Neural crest cell (in vitro differentiated cells): ENCODE measurements around the gene ANTXRL. TPM values are rescaled to one million over a fixed set of nuclear protein-coding genes. Genes with fewer than 3 reads are reported as not detected.
"Not testable (repeated sequence)": the region's sequence is repeated elsewhere in the genome, so short reads cannot be mapped to it uniquely, and the experiment has no call there.

Experiments used
- DNase-seq: peaks from one replicate; pipeline ENCODE4 v3.0.0; 2021; ENCODE audit warnings: low read depth, mixed read lengths, low spot score
- H3K27ac Mint-ChIP-seq: one replicate; pipeline ENCODE4 v1.8.0; 2021; ENCODE audit warnings: mild to moderate bottlenecking, mixed read lengths; ENCODE audit not compliant: unreplicated experiment
- H3K27me3 Mint-ChIP-seq: 2 replicates; pipeline ENCODE4 v1.8.0; 2021; ENCODE audit warnings: low read depth, mild to moderate bottlenecking, mixed read lengths
- H3K36me3 Mint-ChIP-seq: 2 replicates; pipeline ENCODE4 v1.8.0; 2021; ENCODE audit warnings: low read depth, mild to moderate bottlenecking, mixed read lengths
- H3K4me1 Mint-ChIP-seq: 2 replicates; pipeline ENCODE4 v1.8.0; 2021; ENCODE audit warnings: mixed read lengths
- H3K4me3 Mint-ChIP-seq: one replicate; pipeline ENCODE4 v1.8.0; 2021; ENCODE audit warnings: mild to moderate bottlenecking, mixed read lengths
- H3K9me3 Mint-ChIP-seq: 2 replicates; pipeline ENCODE4 v1.8.0; 2021; ENCODE audit warnings: mixed read lengths
- total RNA-seq: library from RNA; stranded (reverse); gene quantifications from 2 replicates; pipeline ENCODE4 v1.2.1, GENCODE V29; 2021
- TF ChIP-seq, protein P1 (sequence below): fragments of 200-600 bp; sonication (generic); conservative IDR thresholded peaks from 2 replicates; pipeline ENCODE4 v1.5.0; 2021; ENCODE audit warnings: antibody characterized with exemption, mild to moderate bottlenecking

Gene ANTXRL
- total RNA-seq, 1 donor from 2014 or later = not detected

DNA sequence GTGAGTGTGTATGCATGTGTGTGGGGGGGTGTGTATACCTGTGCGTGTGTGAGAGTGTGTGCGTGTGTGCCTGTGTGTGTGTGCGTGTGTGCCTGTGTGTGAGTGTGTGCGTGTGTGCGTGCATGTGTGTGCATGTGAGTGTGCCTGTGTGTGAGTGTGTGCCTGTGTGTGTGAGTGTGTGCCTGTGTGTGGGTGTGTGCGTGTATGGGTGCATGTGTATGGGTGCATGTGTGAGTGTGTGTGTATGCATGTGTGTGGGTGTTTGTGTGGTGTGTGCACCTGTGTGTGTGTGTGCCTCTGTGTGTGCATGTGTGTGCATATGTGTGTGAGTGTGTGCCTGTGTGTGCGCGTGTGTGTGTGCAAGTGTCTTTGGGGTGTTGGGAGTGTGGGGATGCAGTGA lies 6.4 kb downstream of the ANTXRL start:
- Mint-ChIP-seq H3K4me3 (no peak overlapping the region), H3K27me3 (peaks cover 37% of the 10 kb centered on the region), H3K27ac (no peak overlapping the region), H3K9me3 (no peaks in the 10 kb centered on the region), H3K36me3 (no peaks in the 10 kb centered on the region), H3K4me1 (peaks cover 18% of the 10 kb centered on the region)
- no peak for DNase-seq
- TF ChIP-seq, protein P1, sequence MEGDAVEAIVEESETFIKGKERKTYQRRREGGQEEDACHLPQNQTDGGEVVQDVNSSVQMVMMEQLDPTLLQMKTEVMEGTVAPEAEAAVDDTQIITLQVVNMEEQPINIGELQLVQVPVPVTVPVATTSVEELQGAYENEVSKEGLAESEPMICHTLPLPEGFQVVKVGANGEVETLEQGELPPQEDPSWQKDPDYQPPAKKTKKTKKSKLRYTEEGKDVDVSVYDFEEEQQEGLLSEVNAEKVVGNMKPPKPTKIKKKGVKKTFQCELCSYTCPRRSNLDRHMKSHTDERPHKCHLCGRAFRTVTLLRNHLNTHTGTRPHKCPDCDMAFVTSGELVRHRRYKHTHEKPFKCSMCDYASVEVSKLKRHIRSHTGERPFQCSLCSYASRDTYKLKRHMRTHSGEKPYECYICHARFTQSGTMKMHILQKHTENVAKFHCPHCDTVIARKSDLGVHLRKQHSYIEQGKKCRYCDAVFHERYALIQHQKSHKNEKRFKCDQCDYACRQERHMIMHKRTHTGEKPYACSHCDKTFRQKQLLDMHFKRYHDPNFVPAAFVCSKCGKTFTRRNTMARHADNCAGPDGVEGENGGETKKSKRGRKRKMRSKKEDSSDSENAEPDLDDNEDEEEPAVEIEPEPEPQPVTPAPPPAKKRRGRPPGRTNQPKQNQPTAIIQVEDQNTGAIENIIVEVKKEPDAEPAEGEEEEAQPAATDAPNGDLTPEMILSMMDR = no peak

DNA sequence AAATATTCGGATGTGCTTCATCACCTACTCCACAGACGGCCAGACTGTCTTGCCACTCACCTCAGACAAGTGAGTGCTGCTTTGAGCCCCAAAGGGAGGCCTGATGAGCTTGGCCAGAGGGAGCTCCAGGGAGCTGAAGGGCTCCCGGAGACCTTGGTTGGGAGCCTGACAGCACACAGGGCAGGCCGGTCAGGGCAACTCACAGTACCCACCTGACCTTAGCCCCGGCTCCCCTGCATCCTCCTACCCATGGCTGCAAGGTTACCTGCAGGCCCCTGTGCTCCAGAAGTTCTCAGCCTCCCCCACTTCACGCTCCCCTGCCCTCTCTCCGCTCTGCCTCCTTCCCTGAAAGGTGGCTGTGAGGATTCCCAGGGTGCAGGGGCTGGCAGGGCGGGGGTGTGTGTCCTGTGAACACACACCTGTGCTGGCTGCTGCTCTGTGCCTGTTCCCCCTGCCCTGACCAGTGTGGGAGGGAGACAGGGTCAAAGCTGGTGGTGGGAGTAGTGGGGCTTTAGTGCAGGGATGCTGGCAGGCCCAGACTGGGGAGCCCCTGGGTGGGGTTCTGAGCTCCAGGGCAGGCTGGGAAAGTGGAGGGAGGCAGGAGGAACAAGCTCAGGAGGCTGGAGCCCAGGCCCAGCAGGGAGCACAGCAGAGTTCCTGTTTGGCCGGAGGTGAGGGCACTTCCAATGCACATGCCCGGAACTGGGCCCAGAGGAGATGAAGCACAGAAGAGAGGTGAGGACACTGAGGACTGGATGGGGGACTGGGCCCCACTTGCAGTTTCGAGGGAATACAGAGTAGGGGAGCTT lies 7.2 kb downstream of the ANTXRL start:
- H3K4me3 Mint-ChIP-seq = no peak overlapping the region
- TF ChIP-seq, protein P1 = no peak
- no peaks in the 10 kb centered on the region for H3K36me3 Mint-ChIP-seq
- no peaks in the 10 kb centered on the region for H3K9me3 Mint-ChIP-seq
- H3K4me1 Mint-ChIP-seq = peaks cover 18% of the 10 kb centered on the region
- H3K27ac Mint-ChIP-seq = peak overlapping the region; percentile 50
- no peak for DNase-seq
- H3K27me3 Mint-ChIP-seq = peaks cover 34% of the 10 kb centered on the region

DNA sequence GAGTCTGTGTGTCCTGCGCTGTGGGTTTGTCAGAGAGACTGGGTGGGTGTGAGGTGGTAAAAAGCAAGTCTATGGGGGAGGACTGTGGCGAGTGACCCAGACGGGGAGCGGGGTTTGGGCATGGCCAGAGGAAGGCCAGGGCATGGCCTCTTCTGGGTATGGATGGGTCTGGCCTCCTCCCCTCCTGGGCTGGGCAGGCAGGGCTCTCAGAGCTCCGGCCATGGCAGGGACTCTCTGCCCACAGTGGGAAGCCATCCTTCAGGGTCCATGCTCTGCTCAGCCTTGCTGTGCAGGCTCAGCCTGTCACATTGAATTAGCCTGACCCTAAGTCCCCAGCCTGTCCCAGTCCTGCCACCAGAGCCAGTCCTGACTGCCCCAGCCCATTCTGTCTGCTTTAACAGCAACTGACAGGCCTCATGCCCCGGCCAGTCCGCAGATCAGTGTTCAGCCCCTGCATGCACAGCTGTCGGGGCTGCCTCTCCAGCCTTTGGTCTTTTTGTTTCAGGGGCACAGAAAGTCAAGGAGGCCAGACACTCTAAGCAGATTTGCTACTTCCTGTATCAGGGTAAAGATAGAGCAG lies 7.9 kb downstream of the ANTXRL start:
- DNase-seq = no peak
- TF ChIP-seq, protein P1 = no peak
- H3K36me3 Mint-ChIP-seq = no peaks in the 10 kb centered on the region

GRCh38 chr10:46295350-46296010 lies 8.7 kb downstream of the ANTXRL start:
- H3K4me1 Mint-ChIP-seq = peaks cover 18% of the 10 kb centered on the region
- not testable (repeated sequence) for DNase-seq, H3K36me3 Mint-ChIP-seq, H3K9me3 Mint-ChIP-seq, H3K27ac Mint-ChIP-seq, H3K4me3 Mint-ChIP-seq
- H3K27me3 Mint-ChIP-seq = peaks cover 20% of the 10 kb centered on the region

More for the DNA sequence above, 7.9 kb downstream of the ANTXRL start:
- Mint-ChIP-seq H3K4me3 (no peak overlapping the region), H3K27ac (peak overlapping the region; percentile 43), H3K27me3 (peaks cover 27% of the 10 kb centered on the region), H3K9me3 (no peaks in the 10 kb centered on the region), H3K4me1 (peaks cover 18% of the 10 kb centered on the region)

DNA sequence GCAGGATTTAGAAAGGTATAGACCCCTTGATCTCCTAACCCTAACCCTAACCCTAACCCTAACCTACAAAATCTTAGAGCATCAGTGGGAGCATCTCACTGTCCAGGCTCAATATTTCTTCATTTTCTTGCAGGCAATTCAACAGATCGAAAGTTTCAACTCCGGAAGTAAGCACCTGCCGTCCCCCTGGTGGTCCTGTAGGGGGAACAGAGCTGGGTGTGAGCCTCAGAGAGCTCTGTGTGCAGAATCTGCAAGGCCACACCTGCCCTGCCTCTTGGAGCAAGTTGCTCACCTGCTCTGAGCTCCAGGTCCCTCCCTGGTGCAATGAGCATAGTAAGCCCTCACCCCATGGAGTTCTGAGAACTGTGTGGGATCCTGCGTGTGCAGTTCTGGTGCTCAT lies 9.3 kb downstream of the ANTXRL start:
- not testable (repeated sequence) for H3K9me3 Mint-ChIP-seq, H3K36me3 Mint-ChIP-seq, H3K27ac Mint-ChIP-seq, DNase-seq, H3K4me3 Mint-ChIP-seq
- Mint-ChIP-seq H3K27me3 (peaks cover 13% of the 10 kb centered on the region), H3K4me1 (peaks cover 18% of the 10 kb centered on the region)

DNA sequence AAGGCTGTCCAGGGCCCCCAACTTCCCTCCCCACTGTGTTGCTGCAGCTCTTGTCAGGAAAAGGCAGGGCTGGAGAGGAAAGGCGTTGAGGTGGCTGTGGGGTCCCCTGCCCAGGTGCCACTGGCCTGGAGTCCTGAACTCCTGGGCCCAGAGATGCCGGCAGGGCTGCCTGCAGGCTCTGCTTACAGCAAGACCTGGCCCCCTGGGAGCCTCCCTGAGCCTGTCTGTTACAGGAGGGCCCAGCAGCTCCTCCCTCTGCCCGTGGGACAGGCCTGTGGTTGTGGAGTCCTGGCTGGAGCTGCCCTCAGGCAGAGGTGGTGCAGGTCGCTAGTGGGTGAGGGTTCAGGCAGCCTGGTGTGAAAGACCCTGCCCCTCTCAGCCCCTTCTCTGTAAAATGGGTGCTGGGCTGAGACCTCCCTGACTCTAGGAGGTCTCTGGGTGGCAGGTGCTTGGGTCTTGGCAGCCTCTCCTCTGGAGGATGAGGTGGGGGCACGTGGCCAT lies 9.9 kb downstream of the ANTXRL start:
- no peaks in the 10 kb centered on the region for H3K36me3 Mint-ChIP-seq
- H3K27me3 Mint-ChIP-seq = peaks cover 7% of the 10 kb centered on the region
- no peaks in the 10 kb centered on the region for H3K9me3 Mint-ChIP-seq
- TF ChIP-seq, protein P1 = no peak
- H3K4me1 Mint-ChIP-seq = peaks cover 18% of the 10 kb centered on the region
- no peak overlapping the region for H3K4me3 Mint-ChIP-seq
- no peak for DNase-seq
- H3K27ac Mint-ChIP-seq = no peak overlapping the region
